SK-N-SH treated with all-trans-retinoic acid at 6 μM for 48 hours (cell line): Measurements from ENCODE around the gene CCDC6.

ENCODE experiments used
- ATAC-seq: fragments of 200-7000 bp; cut with Tn5 transposase; 3 replicates; pipeline ENCODE4 v1.9.1; 2020; ENCODE audit warnings: mild to moderate bottlenecking, moderate library complexity
- ARNTL ChIP-seq: fragments of 450-650 bp; formaldehyde crosslinking; IDR thresholded peaks from 2 replicates; pipeline ENCODE4 v1.5.0; 2020; ENCODE audit warnings: low read depth, mild to moderate bottlenecking, moderate library complexity, borderline replicate concordance
- BACH2 ChIP-seq: fragments of 250-450 bp; sonication (Bioruptor Pico); IDR thresholded peaks from 2 replicates; pipeline ENCODE4 v1.9.0; 2021; ENCODE audit warnings: mild to moderate bottlenecking, borderline replicate concordance
- CSDC2 ChIP-seq: fragments of 250-450 bp; sonication (Bioruptor Pico); IDR thresholded peaks from 2 replicates; pipeline ENCODE4 v1.5.0; 2020; ENCODE audit warnings: mild to moderate bottlenecking, moderate library complexity
- CSRNP3 ChIP-seq: fragments of 250-450 bp; sonication (Bioruptor Pico); IDR thresholded peaks from 2 replicates; pipeline ENCODE4 v1.5.1; 2021; ENCODE audit warnings: mild to moderate bottlenecking, moderate library complexity
- ESRRG ChIP-seq: fragments of 250-450 bp; sonication (Bioruptor Pico); IDR thresholded peaks from 2 replicates; pipeline ENCODE4 v1.6.1; 2021; ENCODE audit warnings: mild to moderate bottlenecking
- OSR1 ChIP-seq: fragments of 250-450 bp; sonication (Bioruptor Pico); IDR thresholded peaks from 2 replicates; pipeline ENCODE4 v1.8.0; 2022; ENCODE audit warnings: moderate library complexity, mild to moderate bottlenecking, inconsistent platforms
- PPARA ChIP-seq: fragments of 250-450 bp; sonication (Bioruptor Pico); IDR thresholded peaks from 2 replicates; pipeline ENCODE4 v1.5.0; 2020; ENCODE audit warnings: mild to moderate bottlenecking, borderline replicate concordance
- RARB ChIP-seq: fragments of 250-450 bp; sonication (Bioruptor Pico); IDR thresholded peaks from 2 replicates; pipeline ENCODE4 v1.8.0; 2021; ENCODE audit warnings: mild to moderate bottlenecking, moderate library complexity
- SNAI2 ChIP-seq: fragments of 250-450 bp; sonication (Bioruptor Pico); IDR thresholded peaks from 2 replicates; pipeline ENCODE4 v1.5.0; 2020; ENCODE audit warnings: mild to moderate bottlenecking, moderate library complexity
- TCF4 ChIP-seq: fragments of 250-450 bp; sonication (Bioruptor Pico); IDR thresholded peaks from 2 replicates; pipeline ENCODE4 v1.8.0; 2021; ENCODE audit warnings: mild to moderate bottlenecking, moderate library complexity, borderline replicate concordance
- ZC3H10 ChIP-seq: fragments of 250-450 bp; sonication (Bioruptor Pico); IDR thresholded peaks from 2 replicates; pipeline ENCODE4 v1.5.1; 2021; ENCODE audit warnings: mild to moderate bottlenecking, moderate library complexity
- ZNF565 ChIP-seq: fragments of 450-650 bp; formaldehyde crosslinking; conservative IDR thresholded peaks from 2 replicates; pipeline ENCODE4 v1.5.0; 2020; ENCODE audit warnings: low read depth, mild to moderate bottlenecking, moderate library complexity
- ZNF70 ChIP-seq: fragments of 450-650 bp; formaldehyde crosslinking; IDR thresholded peaks from 2 replicates; pipeline ENCODE4 v1.5.0; 2020; ENCODE audit warnings: mild to moderate bottlenecking, moderate library complexity
- TF ChIP-seq, protein P1 (sequence below): fragments of 250-450 bp; sonication (Bioruptor Pico); IDR thresholded peaks from 2 replicates; pipeline ENCODE4 v1.5.0; 2020; ENCODE audit warnings: mild to moderate bottlenecking, moderate library complexity

CCDC6 gene

GRCh38 chr10:59741048-59741447 is 165.3 kb downstream of the CCDC6 start:
- no peak for ATAC-seq
- TF ChIP-seq BACH2 (no peak), OSR1 (CRISPR knock-in tag) (no peak), ZNF70 (CRISPR knock-in tag) (no peak), ARNTL (CRISPR knock-in tag) (no peak), CSDC2 (CRISPR knock-in tag) (no peak), RARB (no peak), ZC3H10 (CRISPR knock-in tag) (no peak), ZNF565 (CRISPR knock-in tag) (no peak), ESRRG (no peak), PPARA (CRISPR knock-in tag) (no peak), SNAI2 (no peak), TCF4 (CRISPR knock-in tag) (no peak), CSRNP3 (CRISPR knock-in tag) (no peak)
- TF ChIP-seq, protein P1, sequence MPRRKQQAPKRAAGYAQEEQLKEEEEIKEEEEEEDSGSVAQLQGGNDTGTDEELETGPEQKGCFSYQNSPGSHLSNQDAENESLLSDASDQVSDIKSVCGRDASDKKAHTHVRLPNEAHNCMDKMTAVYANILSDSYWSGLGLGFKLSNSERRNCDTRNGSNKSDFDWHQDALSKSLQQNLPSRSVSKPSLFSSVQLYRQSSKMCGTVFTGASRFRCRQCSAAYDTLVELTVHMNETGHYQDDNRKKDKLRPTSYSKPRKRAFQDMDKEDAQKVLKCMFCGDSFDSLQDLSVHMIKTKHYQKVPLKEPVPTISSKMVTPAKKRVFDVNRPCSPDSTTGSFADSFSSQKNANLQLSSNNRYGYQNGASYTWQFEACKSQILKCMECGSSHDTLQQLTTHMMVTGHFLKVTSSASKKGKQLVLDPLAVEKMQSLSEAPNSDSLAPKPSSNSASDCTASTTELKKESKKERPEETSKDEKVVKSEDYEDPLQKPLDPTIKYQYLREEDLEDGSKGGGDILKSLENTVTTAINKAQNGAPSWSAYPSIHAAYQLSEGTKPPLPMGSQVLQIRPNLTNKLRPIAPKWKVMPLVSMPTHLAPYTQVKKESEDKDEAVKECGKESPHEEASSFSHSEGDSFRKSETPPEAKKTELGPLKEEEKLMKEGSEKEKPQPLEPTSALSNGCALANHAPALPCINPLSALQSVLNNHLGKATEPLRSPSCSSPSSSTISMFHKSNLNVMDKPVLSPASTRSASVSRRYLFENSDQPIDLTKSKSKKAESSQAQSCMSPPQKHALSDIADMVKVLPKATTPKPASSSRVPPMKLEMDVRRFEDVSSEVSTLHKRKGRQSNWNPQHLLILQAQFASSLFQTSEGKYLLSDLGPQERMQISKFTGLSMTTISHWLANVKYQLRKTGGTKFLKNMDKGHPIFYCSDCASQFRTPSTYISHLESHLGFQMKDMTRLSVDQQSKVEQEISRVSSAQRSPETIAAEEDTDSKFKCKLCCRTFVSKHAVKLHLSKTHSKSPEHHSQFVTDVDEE (CRISPR knock-in tag): no peak
